H1 (cell line): Measurements from ENCODE around the gene TP53. TPM values are rescaled to one million over a fixed set of nuclear protein-coding genes. Genes with fewer than 3 reads are reported as not detected.

ENCODE experiments used
- CTCF ChIA-PET: fragments of 300-600 bp; sonication (Branson Sonifier 250); formaldehyde crosslinking; loops from one replicate; lab custom pipeline; 2021; ENCODE audit not compliant: partially characterized antibody; lab: Charles Lee
- POLR2A ChIA-PET: fragments of 300-600 bp; sonication (Branson Sonifier 250); formaldehyde crosslinking; loops from one replicate; lab custom pipeline; 2021; ENCODE audit warnings: inconsistent platforms; ENCODE audit not compliant: partially characterized antibody; lab: Charles Lee
- DNase-seq, 2 experiments: peaks; one replicate each; pipeline versions ENCODE4 v3.0.0 to v3.0.0-alpha.2; 2010 to 2022; ENCODE audit warnings: low spot score in 2 of 2, low read depth in 1 of 2, mixed read lengths in 1 of 2
- FAIRE-seq: peaks from 2 replicates; lab custom pipeline; 2011; peaks lifted over from hg19 to GRCh38; lab: Jason Lieb, UNC
- H2AFZ ChIP-seq: 2 replicates; pipeline ENCODE4 v1.8.1; 2012; ENCODE audit warnings: low read length, inconsistent platforms
- H2AK5ac ChIP-seq: 2 replicates; pipeline ENCODE4 v1.6.1; 2013; ENCODE audit warnings: low read depth, low read length
- H2BK120ac ChIP-seq: replicated peaks from 2 replicates; pipeline ENCODE3; 2013; ENCODE audit warnings: low read depth, low read length, inconsistent platforms
- H2BK12ac ChIP-seq: 2 replicates; pipeline ENCODE4 v1.6.1; 2013; ENCODE audit warnings: low read depth, low read length
- H2BK15ac ChIP-seq: 2 replicates; pipeline ENCODE4 v1.6.1; 2013; ENCODE audit warnings: low read length
- H2BK20ac ChIP-seq: 2 replicates; pipeline ENCODE4 v1.6.1; 2013; ENCODE audit warnings: low read length
- H2BK5ac ChIP-seq: 2 replicates; pipeline ENCODE4 v1.6.1; 2013; ENCODE audit warnings: low read depth, low read length
- H3K14ac ChIP-seq: 2 replicates; pipeline ENCODE4 v1.6.1; 2013; ENCODE audit warnings: inconsistent platforms; ENCODE audit not compliant: insufficient read length
- H3K18ac ChIP-seq: 2 replicates; pipeline ENCODE4 v1.6.1; 2013; ENCODE audit warnings: low read length; ENCODE audit errors: extremely low read depth
- H3K23ac ChIP-seq: 2 replicates; pipeline ENCODE4 v1.6.1; 2013; ENCODE audit warnings: inconsistent platforms; ENCODE audit not compliant: insufficient read length
- H3K23me2 ChIP-seq: 2 replicates; pipeline ENCODE4 v1.6.1; 2013; ENCODE audit warnings: low read depth, low read length
- H3K27ac ChIP-seq: 2 replicates; pipeline ENCODE4 v1.6.1; 2011; ENCODE audit warnings: low read depth, low read length, inconsistent platforms
- H3K27me3 ChIP-seq, 4 experiments: replicated peaks in 1 of 4; 1 replicate in 1 of 4; 2 replicates in 3 of 4; pipeline versions ENCODE4 v1.6.1 to v1.8.1; 2011 to 2013; ENCODE audit warnings: low read length in 3 of 4, mild to moderate bottlenecking in 3 of 4, inconsistent platforms in 2 of 4, mixed read lengths in 2 of 4, moderate library complexity in 1 of 4; ENCODE audit not compliant: control insufficient read depth in 3 of 4, insufficient read depth in 3 of 4; ENCODE audit errors: extremely low read depth in 1 of 4
- H3K36me3 ChIP-seq, 4 experiments: 2 replicates each; pipeline versions ENCODE4 v1.6.1 to v1.8.1; 2011 to 2013; ENCODE audit warnings: mild to moderate bottlenecking in 4 of 4, low read length in 3 of 4, moderate library complexity in 2 of 4, control low read depth in 1 of 4, inconsistent platforms in 1 of 4; ENCODE audit not compliant: insufficient read depth in 4 of 4, control insufficient read depth in 2 of 4
- H3K4ac ChIP-seq: replicated peaks from 2 replicates; pipeline ENCODE3; 2013; ENCODE audit warnings: low read length, low read depth, mixed read lengths, inconsistent platforms; ENCODE audit not compliant: insufficient read length
- H3K4me1 ChIP-seq, 4 experiments: replicated peaks in 1 of 4; 1 replicate in 1 of 4; 2 replicates in 3 of 4; pipeline versions ENCODE4 v1.6.1 to v1.8.1; 2011 to 2013; ENCODE audit warnings: low read length in 3 of 4, inconsistent platforms in 2 of 4, mixed read lengths in 1 of 4; ENCODE audit not compliant: insufficient read depth in 4 of 4, control insufficient read depth in 3 of 4
- H3K4me2 ChIP-seq, 2 experiments: 2 replicates each; pipeline versions ENCODE4 v1.6.1 to v1.8.1; 2011 to 2013; ENCODE audit warnings: low read depth in 2 of 2, low read length in 2 of 2, control low read depth in 1 of 2, inconsistent platforms in 1 of 2, mild to moderate bottlenecking in 1 of 2; ENCODE audit not compliant: insufficient read depth in 1 of 2
- H3K4me3 ChIP-seq, 4 experiments: fragments of 200-600, 300-600 bp in 1 of 4; sonication (generic), shearing (Covaris generic), sonication (Bioruptor Twin) in 1 of 4; 2 replicates each; pipeline versions ENCODE4 v1.5.1 to v1.8.1; 2011 to 2016; ENCODE audit warnings: low read length in 4 of 4, low read depth in 3 of 4, control low read depth in 2 of 4, inconsistent platforms in 2 of 4, mild to moderate bottlenecking in 2 of 4, mixed read lengths in 1 of 4, moderate library complexity in 1 of 4; ENCODE audit not compliant: insufficient read depth in 2 of 4; ENCODE audit errors: extremely low read depth in 1 of 4
- H3K56ac ChIP-seq: replicated peaks from 2 replicates; pipeline ENCODE3; 2013; ENCODE audit warnings: low read depth, mild to moderate bottlenecking, mixed read lengths, low read length, inconsistent platforms; ENCODE audit not compliant: insufficient read length
- H3K79me1 ChIP-seq: 2 replicates; pipeline ENCODE4 v1.6.1; 2013; ENCODE audit warnings: low read depth, low read length, control low read depth
- H3K79me2 ChIP-seq, 2 experiments: 2 replicates each; pipeline versions ENCODE4 v1.6.1 to v1.8.1; 2012 to 2013; ENCODE audit warnings: low read length in 2 of 2, mild to moderate bottlenecking in 2 of 2, inconsistent platforms in 1 of 2; ENCODE audit not compliant: insufficient read depth in 2 of 2, control insufficient read depth in 1 of 2
- H3K9ac ChIP-seq, 4 experiments: replicated peaks in 1 of 4; 1 replicate in 1 of 4; 2 replicates in 3 of 4; pipeline versions ENCODE4 v1.6.1 to v1.8.1; 2011 to 2013; ENCODE audit warnings: low read depth in 3 of 4, low read length in 3 of 4, control low read depth in 2 of 4, mild to moderate bottlenecking in 2 of 4, moderate library complexity in 2 of 4, inconsistent platforms in 1 of 4; ENCODE audit errors: extremely low read depth in 1 of 4
- H3K9me3 ChIP-seq, 2 experiments: 2 replicates each; pipeline versions ENCODE4 v1.6.1 to v1.8.1; 2012 to 2013; ENCODE audit warnings: mild to moderate bottlenecking in 2 of 2, moderate library complexity in 2 of 2, control low read depth in 1 of 2, inconsistent platforms in 1 of 2, low read depth in 1 of 2, low read length in 1 of 2, mixed read lengths in 1 of 2; ENCODE audit not compliant: insufficient read depth in 2 of 2
- H4K20me1 ChIP-seq, 2 experiments: replicated peaks in 1 of 2; 2 replicates each; pipeline versions ENCODE3 to v1.8.1; 2011 to 2013; ENCODE audit warnings: inconsistent platforms in 2 of 2, low read length in 2 of 2, mild to moderate bottlenecking in 1 of 2; ENCODE audit not compliant: insufficient read depth in 2 of 2, control insufficient read depth in 1 of 2
- H4K5ac ChIP-seq: 2 replicates; pipeline ENCODE4 v1.6.1; 2013; ENCODE audit warnings: low read length, low read depth, mixed read lengths, inconsistent platforms; ENCODE audit not compliant: insufficient read length
- H4K8ac ChIP-seq: 2 replicates; pipeline ENCODE4 v1.8.0; 2013; ENCODE audit warnings: mild to moderate bottlenecking, moderate library complexity, low read length, inconsistent platforms; ENCODE audit not compliant: insufficient read depth; ENCODE audit errors: extremely low read depth
- H4K91ac ChIP-seq: replicated peaks from 2 replicates; pipeline ENCODE3; 2013; ENCODE audit warnings: low read length, mixed read lengths, inconsistent platforms; ENCODE audit not compliant: insufficient read length
- KDM1A ChIP-seq: fragments of 200-600, 300-600 bp; sonication (generic); IDR thresholded peaks from 2 replicates; pipeline ENCODE4 v1.7.1; 2016; ENCODE audit warnings: mild to moderate bottlenecking, low read length, borderline replicate concordance
- YY1 ChIP-seq: IDR thresholded peaks from 2 replicates; pipeline ENCODE4 v1.6.1; 2011; ENCODE audit warnings: low read depth, mild to moderate bottlenecking, low read length
- WGBS, 2 experiments: shearing (Covaris generic) in 1 of 2; methylation state at CpG; one replicate each; pipeline versions ENCODE4 v1.1.6 to v1.1.7; 2013 to 2015; ENCODE audit warnings: low lambda C conversion rate in 2 of 2, mixed read lengths in 2 of 2, inconsistent platforms in 1 of 2, low coverage in 1 of 2, missing lambda C conversion rate in 1 of 2; ENCODE audit not compliant: insufficient replicate concordance in 2 of 2, insufficient coverage in 1 of 2, insufficient read length in 1 of 2; ENCODE audit errors: extremely low coverage in 1 of 2, missing lambda C conversion rate in 1 of 2; 5-methylcytosine and 5-hydroxymethylcytosine counted together
- polyA plus RNA-seq, 7 experiments: library from polyadenylated mRNA; depleted of rRNA in 3 of 7; stranded (reverse) in 5 of 7; unstranded in 2 of 7; fragments of >200 nt in 5 of 7; fragments of 200-250 nt in 2 of 7; gene quantifications; 1 replicate in 5 of 7; 2 replicates in 1 of 7; 4 replicates in 1 of 7; pipeline versions ENCODE4 v1.2.1 to v1.2.3, GENCODE V29; 2011 to 2013; ENCODE audit warnings: missing spikeins in 2 of 7, mixed read lengths in 2 of 7
- total RNA-seq: library from RNA; stranded (reverse); fragmentation: NEBNext Ultra II Directional; extraction: Animal tissue kit (Norgen Biotek cat#: 25700); gene quantifications from 2 replicates; pipeline ENCODE4 v1.2.1, GENCODE V29; 2021

Gene TP53
- total and polyA plus RNA-seq, 2 of the 8 experiments (the other 6 are each of a cell fraction or from before 2014, with no cell fraction given) = 143 to 198 TPM

- H3K79me2 ChIP-seq = no peaks in the 10 kb centered on the region
- peaks cover 0 to 9% (median 2%) of the 10 kb centered on the region in 4 experiments; a peak in 3 of 7 replicates for H3K27me3 ChIP-seq
- peak overlapping the region; percentile 88 for H3K18ac ChIP-seq
- H2BK12ac ChIP-seq = 0 out of 2 replicates have a peak overlapping the region, but pooled peaks have one; percentile 60
- H3K27ac ChIP-seq = peak overlapping the region; percentile 38; the same call in 1 of the 2 replicates
- no peak overlapping the region for H2BK15ac ChIP-seq
- CTCF ChIA-PET = interaction anchor here (0.9 to 18.2 kb wide), 14 partner anchors 9 to 213 kb away, joined by 3 to 211 read pairs (median 4); partner anchors contain the start of genes EFNB3, SHBG, TP53 and WRAP53
- peak overlapping the region in 1 of 4 experiments; percentile 28; a peak in 1 of 7 replicates for H3K9ac ChIP-seq
- H3K79me1 ChIP-seq = no peaks in the 10 kb centered on the region
- peak overlapping the region; percentile 73 for H2BK120ac ChIP-seq
- H3K4me2 ChIP-seq = peak overlapping the region; percentile 65 to 68
- peak overlapping the region; percentile 79 for H4K91ac ChIP-seq
- peaks cover 5% of the 10 kb centered on the region; the same call in 1 of the 2 replicates for H3K23me2 ChIP-seq
- H4K8ac ChIP-seq = no peak overlapping the region
- H3K9me3 ChIP-seq = no peaks in the 10 kb centered on the region
- FAIRE-seq (peak; percentile 91), DNase-seq (peak; percentile 88 to 90)
- H2AK5ac ChIP-seq = 0 out of 2 replicates have a peak overlapping the region, but pooled peaks have one; percentile 44
- peak overlapping the region in 2 of 4 experiments; percentile 3 to 47; a peak in 3 of 8 replicates for H3K4me3 ChIP-seq
- H2BK20ac ChIP-seq = peak overlapping the region; percentile 72; the same call in 1 of the 2 replicates
- peak overlapping the region; percentile 52 for H3K56ac ChIP-seq
- peaks cover 7 to 16% (median 12%) of the 10 kb centered on the region in 4 experiments for H3K4me1 ChIP-seq
- H3K36me3 ChIP-seq = no peaks in the 10 kb centered on the region; a peak in 2 of 8 replicates
- H2BK5ac ChIP-seq = peak overlapping the region; percentile 93; the same call in 1 of the 2 replicates
- no peak overlapping the region for H3K4ac ChIP-seq
- H2AFZ ChIP-seq = no peak overlapping the region
- H3K23ac ChIP-seq = no peak overlapping the region
- H3K14ac ChIP-seq = no peak overlapping the region
- H4K20me1 ChIP-seq = peaks cover 0 to 2% of the 10 kb centered on the region in 2 experiments
- POLR2A ChIA-PET = interaction anchor here (0.9 to 79.4 kb wide), 7 partner anchors 10 to 197 kb away, joined by 3 to 2272 read pairs (median 8); partner anchors contain the start of genes ATP1B2, CD68, EFNB3 and FXR2
- WGBS, 2 experiments = 3% methylated on average over 10 of the region's 10 CpGs; no CpG with 5 or more reads in 1 of the 2 experiments
- peak overlapping the region; percentile 68 for H4K5ac ChIP-seq
- TF ChIP-seq YY1 (peak; percentile 80), KDM1A (0 out of 2 replicates have a peak, but pooled peaks have one; percentile 12)
Measured at GRCh38 chr17:7656958-7657609, 30.2 kb downstream of the TP53 start.
